G401.6 (cell line): ENCODE results near the gene UNC45A.

Source experiments
- FAIRE-seq: peaks from 2 replicates; lab custom pipeline; 2012; peaks lifted over from hg19 to GRCh38; lab: Jason Lieb, UNC

The UNC45A gene

GRCh38 chr15:90946941-90947576 is 12.0 kb downstream of the UNC45A start:
- FAIRE-seq = no peak

DNA sequence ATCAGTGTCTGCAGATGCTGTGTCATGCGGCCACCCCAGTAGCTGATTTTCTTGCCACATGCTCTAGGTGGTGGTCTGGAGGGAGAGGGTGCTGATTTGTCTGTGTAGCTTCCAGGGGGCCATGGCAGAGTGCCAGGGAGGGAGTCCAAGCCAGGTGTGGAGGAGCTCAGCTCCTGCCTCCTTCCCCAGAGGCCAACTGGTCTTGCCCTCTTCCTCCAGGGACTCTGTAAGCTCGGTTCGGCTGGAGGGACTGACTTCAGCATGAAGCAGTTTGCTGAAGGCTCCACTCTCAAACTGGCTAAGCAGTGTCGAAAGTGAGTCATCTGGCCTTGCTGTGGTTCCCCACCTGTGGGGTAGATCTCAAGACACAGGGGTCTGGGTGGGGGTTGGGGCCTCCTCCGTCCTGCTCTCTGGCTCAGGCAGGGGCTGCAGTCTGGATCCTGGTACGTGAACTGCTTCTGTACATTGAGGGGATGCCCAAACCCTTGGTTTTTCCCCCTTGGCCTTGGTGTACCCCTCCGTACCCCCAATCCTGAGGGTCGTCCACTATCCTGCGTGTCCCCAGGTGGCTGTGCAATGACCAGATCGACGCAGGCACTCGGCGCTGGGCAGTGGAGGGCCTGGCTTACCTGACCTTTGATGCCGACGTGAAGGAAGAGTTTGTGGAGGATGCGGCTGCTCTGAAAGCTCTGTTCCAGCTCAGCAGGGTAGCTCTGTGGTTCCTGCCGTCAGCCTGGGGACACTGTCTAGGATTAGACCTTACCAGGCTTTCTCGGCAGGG is 12.7 kb downstream of the UNC45A start:
- FAIRE-seq = no peak

- no peak for FAIRE-seq
Measured at GRCh38 chr15:90948506-90948905, 13.4 kb downstream of the UNC45A start.

- no peak for FAIRE-seq
Measured at GRCh38 chr15:90949979-90950675, 15.0 kb downstream of the UNC45A start.

- FAIRE-seq = no peak
Measured at GRCh38 chr15:90950676-90951075, 15.6 kb downstream of the UNC45A start.

- no peak for FAIRE-seq
Measured at GRCh38 chr15:90952901-90953677, 18.0 kb downstream of the UNC45A start.

DNA sequence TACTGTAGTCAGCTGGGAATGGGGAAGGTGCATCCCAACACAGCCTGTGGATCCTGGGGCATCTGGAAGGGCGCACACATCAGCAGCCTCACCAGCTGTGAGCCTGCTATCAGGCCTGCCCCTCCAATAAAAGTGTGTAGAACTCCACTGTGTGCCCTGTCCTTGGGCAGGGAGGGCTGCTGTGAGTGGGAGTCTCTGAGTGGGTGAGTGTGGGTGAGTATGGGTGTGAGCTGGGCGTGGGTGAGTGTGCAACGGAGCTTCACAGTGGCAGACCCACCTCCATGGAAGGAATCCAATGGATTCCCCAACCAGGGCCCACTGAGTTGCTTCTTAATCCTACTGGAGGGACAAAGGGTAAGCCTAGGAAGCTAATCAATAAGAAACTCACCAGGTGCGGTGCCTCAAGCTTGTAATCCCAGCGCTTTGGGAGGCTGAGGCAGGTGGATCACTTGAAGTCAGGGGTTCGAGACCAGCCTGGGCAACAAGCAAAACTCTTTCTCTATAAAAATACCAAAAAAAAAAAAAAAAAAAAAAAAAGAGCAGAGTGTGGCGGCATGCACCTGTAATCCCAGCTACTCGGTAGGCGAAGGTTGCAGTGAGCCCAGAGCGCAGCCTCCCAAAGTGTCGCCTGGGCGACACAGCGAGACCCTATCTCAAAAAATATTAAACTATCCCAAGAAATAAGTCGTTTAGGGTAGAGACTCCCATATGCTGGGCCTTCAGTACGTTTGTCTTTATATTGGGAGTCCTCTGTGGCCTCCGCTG is 19.0 kb downstream of the UNC45A start:
- FAIRE-seq = no peak

DNA sequence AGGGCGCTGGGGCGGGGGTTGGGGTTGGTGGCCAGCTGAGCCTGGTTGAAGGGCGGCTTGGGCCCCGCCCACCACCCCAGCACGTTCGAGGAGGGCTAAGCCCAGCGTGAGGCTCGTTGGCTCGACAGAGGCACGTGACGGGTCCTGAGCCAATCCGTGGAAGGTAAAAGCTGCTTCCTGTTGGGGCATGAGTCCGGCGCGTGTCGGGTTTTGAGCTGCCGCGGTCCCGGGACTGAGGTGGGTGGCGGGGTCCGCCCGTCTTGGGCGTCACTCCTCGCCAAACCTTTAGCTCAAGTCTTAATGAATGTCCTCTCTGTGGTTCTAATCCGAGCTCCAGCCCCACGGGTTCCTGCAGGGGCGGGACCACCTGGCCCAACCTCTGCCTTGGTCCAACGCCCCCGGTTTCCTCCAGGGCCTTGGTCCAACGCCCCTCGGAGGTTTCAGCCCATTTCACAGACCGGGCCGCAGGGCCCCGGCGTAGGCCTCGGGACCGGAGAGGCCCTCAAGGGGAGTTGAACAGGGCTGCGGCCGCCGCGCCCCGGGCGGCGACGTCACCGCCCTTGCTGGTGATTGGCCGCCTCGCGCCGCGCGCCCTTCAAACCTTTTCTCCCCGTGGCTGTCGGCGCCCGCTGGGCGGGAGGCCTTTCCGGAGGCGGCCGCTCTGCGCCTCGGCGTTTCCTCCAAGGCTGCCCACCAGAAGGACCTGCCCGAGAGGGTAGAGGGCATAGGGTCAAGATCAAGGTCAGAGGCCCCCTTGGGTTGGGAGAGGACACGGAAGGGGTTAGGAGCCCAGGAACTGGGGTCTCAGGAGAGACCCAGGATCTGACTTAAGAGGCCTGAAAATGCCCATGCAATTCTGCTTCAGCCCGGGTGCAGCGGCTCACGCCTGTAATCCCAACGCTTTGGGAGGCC is 19.9 kb downstream of the UNC45A start, which contains the start of gene RCCD1:
Gene RCCD1 (plus strand): TSS at position 173 of the 912 bp plus-strand sequence. CDS start 1,851 bp downstream, outside the sequence.
- FAIRE-seq = no peak

DNA sequence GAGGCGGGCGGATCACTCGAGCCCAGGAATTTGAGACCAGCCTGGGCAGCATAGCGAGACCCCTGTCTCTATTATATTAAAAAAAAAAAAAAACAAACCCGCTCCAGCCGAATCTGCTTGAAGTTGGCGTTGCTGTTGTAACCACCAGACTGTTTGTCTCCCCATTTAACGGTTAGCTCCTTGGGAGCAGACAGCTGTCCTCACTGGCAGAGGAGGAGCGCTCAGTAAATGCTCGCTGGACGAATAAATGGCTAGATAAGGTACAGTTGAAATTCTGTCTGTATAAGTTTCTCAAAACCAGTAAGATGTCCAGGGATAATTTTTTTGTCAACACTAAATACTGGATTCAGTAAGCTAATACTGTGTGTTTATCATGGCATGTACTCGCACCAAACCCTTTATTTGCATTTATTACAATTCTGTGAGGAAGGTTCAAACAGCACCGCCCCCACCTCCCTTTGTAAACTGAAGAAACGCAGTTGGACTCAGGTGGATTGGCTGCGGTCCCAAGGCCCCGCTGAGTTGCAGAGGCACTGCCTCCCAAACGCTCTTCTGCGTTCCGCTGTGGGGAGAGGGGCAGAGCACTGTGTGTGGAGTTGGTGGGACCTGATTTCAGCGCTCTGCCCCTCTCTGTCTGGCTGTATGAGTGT is 20.7 kb downstream of the UNC45A start:
- FAIRE-seq = no peak

DNA sequence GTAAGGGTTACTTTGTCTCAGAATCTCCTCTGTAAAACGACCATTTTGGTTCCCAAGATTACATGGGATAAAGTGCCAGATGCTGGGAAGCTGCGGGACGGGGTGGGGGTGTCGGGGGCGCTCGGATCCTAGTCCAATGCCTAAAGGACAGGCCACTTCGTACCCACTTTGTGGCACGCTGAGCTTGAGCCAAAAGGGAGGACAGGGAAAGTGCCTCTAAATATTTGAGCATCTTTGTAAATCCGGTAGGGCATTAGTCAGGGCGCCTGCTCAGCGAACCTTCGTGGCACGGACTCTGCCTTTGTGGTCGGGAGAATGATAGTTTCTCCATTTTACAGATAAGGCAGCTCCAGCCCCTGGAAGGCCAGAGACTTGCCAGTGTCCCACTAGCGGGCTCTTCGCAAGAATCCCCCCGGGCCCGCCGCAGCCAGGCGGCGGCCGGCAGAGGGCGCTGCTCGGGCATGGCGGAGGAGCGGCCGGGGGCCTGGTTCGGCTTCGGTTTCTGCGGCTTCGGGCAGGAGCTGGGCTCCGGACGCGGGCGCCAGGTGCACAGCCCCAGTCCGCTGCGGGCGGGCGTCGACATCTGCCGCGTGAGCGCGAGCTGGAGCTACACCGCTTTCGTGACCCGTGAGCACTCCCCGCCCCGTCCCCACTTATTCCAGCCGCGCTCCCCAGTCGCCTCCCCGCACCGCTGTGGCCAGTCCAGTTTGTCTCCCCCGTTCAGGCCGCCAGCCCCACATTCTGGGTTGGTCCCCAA is 21.4 kb downstream of the UNC45A start:
- FAIRE-seq = no peak

GRCh38 chr15:90957031-90957790 is 22.1 kb downstream of the UNC45A start:
- no peak for FAIRE-seq

- no peak for FAIRE-seq
Measured at GRCh38 chr15:90957791-90958190, 22.7 kb downstream of the UNC45A start.

- no peak for FAIRE-seq
Measured at GRCh38 chr15:90959028-90959595, 24.0 kb downstream of the UNC45A start.

DNA sequence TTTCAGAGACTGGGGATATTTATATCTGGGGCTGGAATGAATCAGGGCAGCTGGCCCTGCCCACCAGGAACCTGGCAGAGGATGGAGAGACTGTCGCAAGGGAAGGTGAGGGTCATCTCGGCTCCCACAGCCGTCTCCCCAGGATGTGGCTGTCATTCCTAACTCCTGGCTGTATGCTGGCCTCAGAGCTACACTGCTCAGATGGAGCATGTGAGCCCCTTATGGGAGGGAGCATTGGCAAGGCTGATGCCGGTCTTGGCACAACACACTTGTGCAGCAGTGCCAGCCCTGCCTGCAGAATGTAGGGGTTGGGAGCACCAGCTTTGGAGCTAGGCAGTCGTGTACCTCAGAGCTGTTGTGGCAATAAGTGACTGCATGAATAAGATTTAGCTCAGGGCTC is 24.8 kb downstream of the UNC45A start:
- no peak for FAIRE-seq

GRCh38 chr15:90960298-90961091 is 25.4 kb downstream of the UNC45A start:
- no peak for FAIRE-seq

DNA sequence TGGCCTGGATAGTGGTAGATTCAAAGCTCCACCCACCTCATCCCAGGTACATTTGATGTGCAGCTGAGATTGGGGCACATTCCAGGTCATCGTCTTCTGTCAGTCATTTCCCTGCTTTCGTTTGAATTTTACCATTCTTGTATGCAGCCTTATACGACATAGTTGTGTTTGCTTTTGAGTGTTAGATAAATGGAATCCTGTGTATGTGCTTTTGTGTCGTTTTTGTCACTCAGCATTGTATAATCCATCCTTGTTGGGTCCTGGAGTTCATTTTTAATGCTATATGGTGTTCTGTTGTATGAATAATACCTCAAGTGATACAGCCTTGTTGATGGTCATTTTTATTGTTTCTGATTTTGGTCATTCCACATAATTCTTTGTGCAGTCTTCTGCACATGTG is 26.9 kb downstream of the UNC45A start:
- no peak for FAIRE-seq

GRCh38 chr15:90966262-90966661 is 31.2 kb downstream of the UNC45A start:
- no peak for FAIRE-seq
